SK-N-SH (cell line): Measurements from ENCODE around the gene CLIC5.

Experiments used
- EP300 ChIP-seq, 2 experiments: IDR thresholded peaks; 2 replicates each; pipeline versions ENCODE4 v1.4.0 to v1.6.1; 2012; ENCODE audit warnings: borderline replicate concordance in 1 of 2, low read depth in 1 of 2, low read length in 1 of 2
- GABPA ChIP-seq: IDR thresholded peaks from 2 replicates; pipeline ENCODE4 v1.4.0; 2012; ENCODE audit warnings: low read depth, mild to moderate bottlenecking
- JUND ChIP-seq: IDR thresholded peaks from 2 replicates; pipeline ENCODE4 v1.4.0; 2012
- POLR2AphosphoS5 ChIP-seq: IDR thresholded peaks from 2 replicates; pipeline ENCODE4 v1.6.1; 2012; ENCODE audit warnings: low read depth, low read length
- RAD21 ChIP-seq: IDR thresholded peaks from 2 replicates; pipeline ENCODE4 v1.6.1; 2012; ENCODE audit warnings: mild to moderate bottlenecking, low read length
- RFX5 ChIP-seq: IDR thresholded peaks from 2 replicates; pipeline ENCODE4 v1.6.1; 2012; ENCODE audit warnings: mild to moderate bottlenecking, improper control_type of control experiment, low read length
- SMC3 ChIP-seq: IDR thresholded peaks from 2 replicates; pipeline ENCODE4 v1.6.1; 2012; ENCODE audit warnings: low read depth, low read length, improper control_type of control experiment
- TAF1 ChIP-seq: IDR thresholded peaks from 2 replicates; pipeline ENCODE4 v1.6.1; 2012; ENCODE audit warnings: low read depth, mild to moderate bottlenecking, low read length, moderate library complexity, borderline replicate concordance
- TF ChIP-seq, protein P1 (sequence below): fragments of 150-350 bp; IDR thresholded peaks from 2 replicates; pipeline ENCODE4 v1.6.1; 2017; ENCODE audit warnings: antibody characterized with exemption, low read length, low read depth, borderline replicate concordance
- TF ChIP-seq, protein P2 (sequence below): fragments of 200-600 bp; sonication (generic); IDR thresholded peaks from 2 replicates; pipeline ENCODE4 v1.6.1; 2017; ENCODE audit warnings: antibody characterized with exemption, mild to moderate bottlenecking, moderate library complexity
- TF ChIP-seq, protein P3 (sequence below): IDR thresholded peaks from 2 replicates; pipeline ENCODE4; 2012
- TF ChIP-seq, protein P4 (sequence below): IDR thresholded peaks from 2 replicates; pipeline ENCODE4 v1.4.0; 2012; ENCODE audit warnings: low read depth

DNA sequence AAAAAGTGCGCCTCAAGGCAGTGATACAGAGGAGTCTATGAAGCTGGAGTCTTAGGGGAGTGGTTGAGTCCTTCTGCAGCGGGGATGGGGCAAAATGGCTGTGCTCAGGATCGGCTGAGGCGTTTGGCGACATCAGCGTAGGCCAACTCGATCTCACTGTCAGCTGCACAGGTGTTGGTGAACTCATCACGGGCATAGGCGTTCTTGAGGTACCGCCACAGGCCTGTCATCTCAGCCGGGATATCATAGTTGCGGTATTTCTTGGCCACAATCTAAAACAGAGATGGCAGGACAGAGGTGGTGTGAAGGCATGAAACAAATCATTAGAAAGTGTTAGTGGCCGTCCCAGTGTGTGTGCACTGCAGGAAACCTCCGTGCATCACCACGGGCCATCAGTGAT lies 112.7 kb downstream of the CLIC5 start:
- TF ChIP-seq, protein P1, sequence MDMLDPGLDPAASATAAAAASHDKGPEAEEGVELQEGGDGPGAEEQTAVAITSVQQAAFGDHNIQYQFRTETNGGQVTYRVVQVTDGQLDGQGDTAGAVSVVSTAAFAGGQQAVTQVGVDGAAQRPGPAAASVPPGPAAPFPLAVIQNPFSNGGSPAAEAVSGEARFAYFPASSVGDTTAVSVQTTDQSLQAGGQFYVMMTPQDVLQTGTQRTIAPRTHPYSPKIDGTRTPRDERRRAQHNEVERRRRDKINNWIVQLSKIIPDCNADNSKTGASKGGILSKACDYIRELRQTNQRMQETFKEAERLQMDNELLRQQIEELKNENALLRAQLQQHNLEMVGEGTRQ: no peak
- TF ChIP-seq JUND (no peak), TAF1 (no peak), SMC3 (no peak), RAD21 (no peak), EP300 (IDR thresholded peaks at IDR 0.05; ENCODE audit: borderline replicate concordance in 1 of 2, low read depth in 1 of 2, low read length in 1 of 2) (no peak), RFX5 (no peak), POLR2AphosphoS5 (no peak), GABPA (no peak)
- TF ChIP-seq, protein P2, sequence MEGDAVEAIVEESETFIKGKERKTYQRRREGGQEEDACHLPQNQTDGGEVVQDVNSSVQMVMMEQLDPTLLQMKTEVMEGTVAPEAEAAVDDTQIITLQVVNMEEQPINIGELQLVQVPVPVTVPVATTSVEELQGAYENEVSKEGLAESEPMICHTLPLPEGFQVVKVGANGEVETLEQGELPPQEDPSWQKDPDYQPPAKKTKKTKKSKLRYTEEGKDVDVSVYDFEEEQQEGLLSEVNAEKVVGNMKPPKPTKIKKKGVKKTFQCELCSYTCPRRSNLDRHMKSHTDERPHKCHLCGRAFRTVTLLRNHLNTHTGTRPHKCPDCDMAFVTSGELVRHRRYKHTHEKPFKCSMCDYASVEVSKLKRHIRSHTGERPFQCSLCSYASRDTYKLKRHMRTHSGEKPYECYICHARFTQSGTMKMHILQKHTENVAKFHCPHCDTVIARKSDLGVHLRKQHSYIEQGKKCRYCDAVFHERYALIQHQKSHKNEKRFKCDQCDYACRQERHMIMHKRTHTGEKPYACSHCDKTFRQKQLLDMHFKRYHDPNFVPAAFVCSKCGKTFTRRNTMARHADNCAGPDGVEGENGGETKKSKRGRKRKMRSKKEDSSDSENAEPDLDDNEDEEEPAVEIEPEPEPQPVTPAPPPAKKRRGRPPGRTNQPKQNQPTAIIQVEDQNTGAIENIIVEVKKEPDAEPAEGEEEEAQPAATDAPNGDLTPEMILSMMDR: no peak
- TF ChIP-seq, protein P3, sequence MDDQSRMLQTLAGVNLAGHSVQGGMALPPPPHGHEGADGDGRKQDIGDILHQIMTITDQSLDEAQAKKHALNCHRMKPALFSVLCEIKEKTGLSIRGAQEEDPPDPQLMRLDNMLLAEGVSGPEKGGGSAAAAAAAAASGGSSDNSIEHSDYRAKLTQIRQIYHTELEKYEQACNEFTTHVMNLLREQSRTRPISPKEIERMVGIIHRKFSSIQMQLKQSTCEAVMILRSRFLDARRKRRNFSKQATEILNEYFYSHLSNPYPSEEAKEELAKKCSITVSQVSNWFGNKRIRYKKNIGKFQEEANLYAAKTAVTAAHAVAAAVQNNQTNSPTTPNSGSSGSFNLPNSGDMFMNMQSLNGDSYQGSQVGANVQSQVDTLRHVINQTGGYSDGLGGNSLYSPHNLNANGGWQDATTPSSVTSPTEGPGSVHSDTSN: no peak
- TF ChIP-seq, protein P4, sequence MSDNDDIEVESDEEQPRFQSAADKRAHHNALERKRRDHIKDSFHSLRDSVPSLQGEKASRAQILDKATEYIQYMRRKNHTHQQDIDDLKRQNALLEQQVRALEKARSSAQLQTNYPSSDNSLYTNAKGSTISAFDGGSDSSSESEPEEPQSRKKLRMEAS: no peak
